H1 (cell line): Measurements from ENCODE around the gene ATP9B.

Experiments
- CHD1 ChIP-seq: IDR thresholded peaks from 2 replicates; pipeline ENCODE4 v1.6.1; 2012; ENCODE audit warnings: low read depth, low read length, improper control_type of control experiment
- GABPA ChIP-seq: IDR thresholded peaks from 2 replicates; pipeline ENCODE4 v1.6.1; 2011; ENCODE audit warnings: mild to moderate bottlenecking, low read length, moderate library complexity, borderline replicate concordance; ENCODE audit not compliant: insufficient read depth
- KDM5A ChIP-seq: fragments of 200-600 bp; IDR thresholded peaks from 2 replicates; pipeline ENCODE4 v1.7.1; 2012; ENCODE audit warnings: mild to moderate bottlenecking, low read length, inconsistent platforms, mixed read lengths
- POLR2A ChIP-seq, 2 experiments: IDR thresholded peaks; 1 replicate in 1 of 2; 2 replicates in 1 of 2; pipeline ENCODE4 v1.6.1; 2011; ENCODE audit warnings: low read depth in 2 of 2, low read length in 2 of 2, mild to moderate bottlenecking in 2 of 2; ENCODE audit errors: control extremely low read depth in 1 of 2
- POLR2AphosphoS5 ChIP-seq: IDR thresholded peaks from 2 replicates; pipeline ENCODE4 v1.6.1; 2011; ENCODE audit warnings: low read depth, low read length
- RBBP5 ChIP-seq: IDR thresholded peaks from 2 replicates; pipeline ENCODE4 v1.7.1; 2012; ENCODE audit warnings: low read depth, mild to moderate bottlenecking, inconsistent platforms, low read length, moderate library complexity, borderline replicate concordance
- RNF2 ChIP-seq: fragments of 200-900, 300-1000 bp; sonication (generic); IDR thresholded peaks from 2 replicates; pipeline ENCODE4 v1.7.1; 2016; ENCODE audit warnings: borderline replicate concordance, low read depth, mild to moderate bottlenecking, antibody characterized with exemption, low read length; ENCODE audit not compliant: poor library complexity, severe bottlenecking; ENCODE audit errors: missing control alignments
- SAP30 ChIP-seq: fragments of 300-600 bp; sonication (generic); IDR thresholded peaks from 2 replicates; pipeline ENCODE4 v1.7.1; 2012; ENCODE audit warnings: low read length, moderate library complexity, mild to moderate bottlenecking, inconsistent platforms; ENCODE audit not compliant: insufficient read depth, insufficient replicate concordance
- SRF ChIP-seq: IDR thresholded peaks from 2 replicates; pipeline ENCODE4 v1.6.1; 2011; ENCODE audit warnings: mild to moderate bottlenecking, low read depth, low read length, moderate library complexity
- TAF1 ChIP-seq: IDR thresholded peaks from 2 replicates; pipeline ENCODE4 v1.6.1; 2011; ENCODE audit warnings: mild to moderate bottlenecking, low read depth, low read length
- TF ChIP-seq, protein P1 (sequence below), 3 experiments: IDR thresholded peaks; 1 replicate in 2 of 3; 2 replicates in 1 of 3; pipeline versions ENCODE4 v1.5.1 to v1.6.1; 2011; ENCODE audit warnings: low read length in 3 of 3, mild to moderate bottlenecking in 3 of 3, inconsistent platforms in 2 of 3, low read depth in 1 of 3, moderate library complexity in 1 of 3; ENCODE audit not compliant: insufficient read depth in 1 of 3; ENCODE audit errors: control extremely low read depth in 1 of 3
- TF ChIP-seq, protein P2 (sequence below): IDR thresholded peaks from 2 replicates; pipeline ENCODE4 v1.6.1; 2011; ENCODE audit warnings: low read length, improper control_type of control experiment

DNA sequence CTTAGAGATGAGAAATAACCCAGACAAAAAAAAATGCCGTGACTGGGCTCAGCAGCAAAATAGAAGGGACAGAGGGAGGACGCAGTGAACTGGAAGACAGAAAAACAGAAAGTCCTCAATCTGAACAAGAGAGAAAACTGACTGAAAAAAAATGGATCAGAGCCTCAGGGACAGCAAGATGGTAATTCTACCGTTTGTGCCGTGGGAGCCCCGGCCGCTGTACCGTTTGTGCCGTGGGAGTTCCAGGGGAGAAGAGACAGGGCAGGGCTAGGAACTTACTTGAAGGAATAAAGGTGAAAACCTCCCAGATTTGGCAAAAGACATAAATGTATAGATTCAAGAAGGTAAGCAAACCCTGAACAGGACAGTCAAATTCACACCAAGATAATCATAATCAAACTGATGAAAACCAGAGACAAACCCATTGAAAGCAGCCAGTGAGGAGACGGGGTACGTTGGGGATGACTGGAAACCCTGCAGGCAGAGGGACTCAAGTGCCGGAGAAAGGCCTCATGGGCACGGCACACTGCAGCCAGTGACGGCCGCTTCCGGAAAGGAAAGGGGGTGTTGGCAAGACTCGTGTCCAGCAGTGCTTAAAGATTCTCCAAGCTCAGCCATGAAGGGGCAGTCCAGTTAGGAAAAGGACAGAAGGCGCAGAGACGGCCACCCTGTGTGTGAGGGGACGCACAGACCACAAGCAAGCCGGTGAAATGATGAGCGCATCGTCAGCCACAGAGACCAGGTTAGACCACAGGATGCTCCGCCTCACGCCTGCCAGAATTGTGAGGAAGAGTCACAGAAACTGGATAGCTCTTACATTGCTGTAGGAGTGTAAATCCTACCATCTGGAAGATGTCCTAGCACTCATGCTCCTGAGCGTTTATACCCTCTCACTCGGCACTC, 286.5 kb downstream of the ATP9B start:
- TF ChIP-seq TAF1 (no peak), CHD1 (no peak), GABPA (no peak), POLR2AphosphoS5 (no peak), SAP30 (no peak), RBBP5 (no peak), RNF2 (no peak), KDM5A (no peak), POLR2A (IDR thresholded peaks at IDR 0.05; ENCODE audit: control extremely low read depth in 1 of 2, low read depth in 2 of 2, low read length in 2 of 2) (no peak), SRF (no peak)
- TF ChIP-seq, protein P1, sequence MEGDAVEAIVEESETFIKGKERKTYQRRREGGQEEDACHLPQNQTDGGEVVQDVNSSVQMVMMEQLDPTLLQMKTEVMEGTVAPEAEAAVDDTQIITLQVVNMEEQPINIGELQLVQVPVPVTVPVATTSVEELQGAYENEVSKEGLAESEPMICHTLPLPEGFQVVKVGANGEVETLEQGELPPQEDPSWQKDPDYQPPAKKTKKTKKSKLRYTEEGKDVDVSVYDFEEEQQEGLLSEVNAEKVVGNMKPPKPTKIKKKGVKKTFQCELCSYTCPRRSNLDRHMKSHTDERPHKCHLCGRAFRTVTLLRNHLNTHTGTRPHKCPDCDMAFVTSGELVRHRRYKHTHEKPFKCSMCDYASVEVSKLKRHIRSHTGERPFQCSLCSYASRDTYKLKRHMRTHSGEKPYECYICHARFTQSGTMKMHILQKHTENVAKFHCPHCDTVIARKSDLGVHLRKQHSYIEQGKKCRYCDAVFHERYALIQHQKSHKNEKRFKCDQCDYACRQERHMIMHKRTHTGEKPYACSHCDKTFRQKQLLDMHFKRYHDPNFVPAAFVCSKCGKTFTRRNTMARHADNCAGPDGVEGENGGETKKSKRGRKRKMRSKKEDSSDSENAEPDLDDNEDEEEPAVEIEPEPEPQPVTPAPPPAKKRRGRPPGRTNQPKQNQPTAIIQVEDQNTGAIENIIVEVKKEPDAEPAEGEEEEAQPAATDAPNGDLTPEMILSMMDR (IDR thresholded peaks at IDR 0.05; ENCODE audit: control extremely low read depth in 1 of 3, insufficient read depth in 1 of 3, low read depth in 1 of 3, low read length in 3 of 3) = no peak
- TF ChIP-seq, protein P2, sequence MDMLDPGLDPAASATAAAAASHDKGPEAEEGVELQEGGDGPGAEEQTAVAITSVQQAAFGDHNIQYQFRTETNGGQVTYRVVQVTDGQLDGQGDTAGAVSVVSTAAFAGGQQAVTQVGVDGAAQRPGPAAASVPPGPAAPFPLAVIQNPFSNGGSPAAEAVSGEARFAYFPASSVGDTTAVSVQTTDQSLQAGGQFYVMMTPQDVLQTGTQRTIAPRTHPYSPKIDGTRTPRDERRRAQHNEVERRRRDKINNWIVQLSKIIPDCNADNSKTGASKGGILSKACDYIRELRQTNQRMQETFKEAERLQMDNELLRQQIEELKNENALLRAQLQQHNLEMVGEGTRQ = no peak
